ENCODE results near the gene RBBP5. TPM values are rescaled to one million over a fixed set of nuclear protein-coding genes. Genes with fewer than 3 reads are reported as not detected.
"Not testable (repeated sequence)": the region's sequence is repeated elsewhere in the genome, so short reads cannot be mapped to it uniquely, and the experiment has no call there.

Gene RBBP5
- 23.2 TPM for total RNA-seq

DNA sequence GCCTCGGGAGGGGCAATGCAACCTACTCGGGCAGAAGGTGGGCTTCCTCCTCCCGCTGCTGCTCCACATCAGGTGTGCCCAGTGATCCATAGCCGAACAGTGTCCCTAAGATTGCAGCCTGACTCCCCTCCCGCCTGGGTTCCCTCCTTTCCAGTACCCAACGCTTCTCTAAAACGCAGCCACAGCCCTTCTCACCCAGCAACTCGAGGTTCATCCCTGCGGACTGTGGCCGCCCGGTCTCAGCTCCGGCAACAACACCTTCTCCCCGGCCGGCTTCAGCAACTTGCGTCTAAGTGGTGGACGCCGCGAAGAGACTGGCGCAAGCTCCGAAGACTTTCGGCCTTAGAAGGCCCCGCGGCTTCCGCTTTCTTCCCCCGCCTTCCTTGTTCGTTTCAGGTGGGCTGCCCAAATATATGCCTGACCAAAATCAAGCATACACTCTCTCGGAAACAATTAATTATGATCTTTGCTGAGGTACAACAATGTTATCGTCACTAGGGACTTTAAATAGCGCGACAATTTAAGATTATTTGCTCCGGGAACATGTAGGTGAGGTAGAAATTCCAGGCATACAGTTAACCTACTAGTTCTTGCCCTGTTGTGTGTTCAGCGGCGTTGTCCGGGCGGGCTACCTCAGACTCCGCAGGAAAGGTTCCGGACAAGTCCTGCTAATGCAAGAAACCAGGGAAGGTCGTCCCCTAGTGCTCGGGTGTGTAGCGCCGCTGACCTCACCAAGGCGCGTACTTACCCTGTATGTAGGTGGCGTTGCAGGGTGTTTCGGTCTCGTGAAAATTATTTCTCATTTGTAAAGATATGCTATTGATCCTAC lies at the start of gene RBBP5:
TSS of gene RBBP5 (minus strand) at position 319 of the 829 bp plus-strand sequence. CDS start at position 214, 105 bp downstream.
- DNase-seq (ENCODE audit: low spot score in 2 of 2) (peak; percentile 56 to 77), FAIRE-seq (no peak)

DNA sequence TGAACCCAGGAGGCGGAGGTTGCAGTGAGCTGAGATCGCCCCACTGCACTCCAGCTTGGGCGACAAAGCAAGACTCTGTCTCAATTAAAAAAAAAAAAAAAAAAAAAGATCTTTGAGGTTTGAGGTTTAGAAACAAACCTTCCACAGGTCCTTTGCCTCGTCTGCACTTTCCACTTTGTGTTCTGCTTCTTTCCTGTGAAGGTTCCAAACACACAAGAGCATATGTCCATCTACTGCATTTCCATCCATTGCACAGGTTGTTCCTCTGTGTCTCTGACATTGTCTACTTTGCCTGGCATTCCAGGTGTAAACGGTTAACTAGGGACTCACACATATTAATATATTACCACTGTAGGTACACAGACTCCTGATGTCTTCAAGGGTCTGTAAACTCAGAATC lies 49.6 kb upstream of the RBBP5 start:
- DNase-seq (ENCODE audit: low spot score in 2 of 2) = no peak
- no peak for FAIRE-seq

GRCh38 chr1:205170532-205171269 lies 48.9 kb upstream of the RBBP5 start:
- FAIRE-seq (no peak), DNase-seq (ENCODE audit: low spot score in 2 of 2) (no peak)

GRCh38 chr1:205169248-205169647 lies 47.5 kb upstream of the RBBP5 start:
- FAIRE-seq (no peak), DNase-seq (ENCODE audit: low spot score in 2 of 2) (no peak)

DNA sequence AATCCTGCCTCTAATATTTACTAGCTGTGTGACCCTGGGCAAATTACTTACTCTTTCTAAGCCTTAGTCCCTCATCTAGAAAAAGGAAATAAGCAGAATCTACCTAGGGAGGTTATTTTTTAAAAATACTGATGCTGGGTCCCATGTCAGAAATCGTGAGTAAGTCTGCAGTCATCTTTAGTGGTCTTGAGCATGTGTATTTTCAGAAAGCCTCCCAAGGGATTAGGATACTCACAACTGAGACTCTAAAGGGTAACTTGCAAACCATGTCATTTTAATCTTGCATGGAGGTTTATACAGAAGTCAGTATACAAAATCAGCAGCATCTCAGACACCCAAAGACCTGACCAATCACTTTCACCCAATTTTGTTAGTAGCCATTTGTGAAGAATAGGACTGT lies 46.5 kb upstream of the RBBP5 start:
- DNase-seq (ENCODE audit: low spot score in 2 of 2) (no peak), FAIRE-seq (no peak)

DNA sequence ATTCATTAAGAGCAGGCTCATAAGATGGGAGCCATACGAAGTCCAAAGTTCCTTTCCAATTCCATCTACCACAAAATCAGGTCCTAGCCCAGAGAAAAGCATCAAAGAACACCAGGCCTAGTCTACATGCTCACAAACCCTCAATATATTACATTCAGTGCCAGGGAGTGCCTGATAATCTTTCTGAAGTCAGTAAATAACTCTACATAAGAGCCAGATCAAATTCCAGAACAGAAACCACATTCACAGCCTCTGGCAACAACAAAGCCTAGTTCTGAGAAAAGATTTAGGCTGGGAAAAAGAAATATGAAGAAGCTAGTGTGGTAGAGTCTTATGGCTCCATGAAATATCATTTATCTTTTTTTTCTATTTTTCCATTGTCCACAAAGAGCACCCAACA lies 40.5 kb upstream of the RBBP5 start:
- FAIRE-seq (no peak), DNase-seq (ENCODE audit: low spot score in 2 of 2) (no peak)

DNA sequence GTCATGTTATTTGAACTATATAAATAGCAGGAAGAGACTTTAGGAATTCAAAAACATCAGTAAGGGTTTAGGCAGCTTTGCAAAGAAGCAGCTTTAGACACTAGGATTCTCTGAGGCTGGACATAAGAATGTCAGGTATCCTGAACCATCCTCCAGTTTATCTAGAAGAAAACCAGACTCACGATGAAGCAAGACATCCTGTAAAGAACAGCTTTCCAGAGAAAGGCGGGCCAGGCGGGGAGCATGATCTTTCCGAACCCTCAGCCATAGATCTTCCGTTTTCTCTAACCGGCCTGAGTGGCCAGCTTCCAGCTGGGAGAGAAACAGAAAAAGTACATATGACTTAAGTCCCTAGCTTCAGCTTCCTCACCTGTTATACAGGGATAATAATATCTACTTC lies 39.3 kb upstream of the RBBP5 start:
- DNase-seq (ENCODE audit: low spot score in 2 of 2) = no peak
- no peak for FAIRE-seq

DNA sequence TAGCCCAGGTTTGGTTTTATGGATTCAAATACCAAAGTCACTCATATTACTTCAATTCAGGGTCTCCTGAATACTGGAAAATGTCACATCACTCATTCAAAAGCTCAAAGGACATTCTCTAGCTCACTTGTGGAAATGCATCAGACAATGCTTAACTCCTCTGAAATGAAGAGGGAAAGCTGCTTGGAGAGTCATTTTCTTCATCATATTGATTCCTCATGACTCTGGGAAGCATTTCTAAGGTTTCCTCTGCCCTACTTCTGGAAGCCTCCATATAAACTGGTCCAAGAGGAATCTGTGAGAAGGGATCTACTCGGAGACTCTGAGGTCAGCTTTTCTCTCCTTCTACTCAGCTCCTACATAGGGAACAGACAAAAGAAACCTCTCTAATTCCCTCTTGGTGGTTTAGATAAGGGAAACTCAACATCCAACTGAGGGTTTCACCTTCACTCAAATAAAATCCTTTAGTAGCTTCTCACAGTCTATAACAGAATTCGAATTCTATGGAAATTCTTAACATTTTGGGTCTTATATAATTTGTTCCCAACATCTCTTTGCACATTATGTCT lies 36.4 kb upstream of the RBBP5 start:
- FAIRE-seq (no peak), DNase-seq (ENCODE audit: low spot score in 2 of 2) (no peak)

DNA sequence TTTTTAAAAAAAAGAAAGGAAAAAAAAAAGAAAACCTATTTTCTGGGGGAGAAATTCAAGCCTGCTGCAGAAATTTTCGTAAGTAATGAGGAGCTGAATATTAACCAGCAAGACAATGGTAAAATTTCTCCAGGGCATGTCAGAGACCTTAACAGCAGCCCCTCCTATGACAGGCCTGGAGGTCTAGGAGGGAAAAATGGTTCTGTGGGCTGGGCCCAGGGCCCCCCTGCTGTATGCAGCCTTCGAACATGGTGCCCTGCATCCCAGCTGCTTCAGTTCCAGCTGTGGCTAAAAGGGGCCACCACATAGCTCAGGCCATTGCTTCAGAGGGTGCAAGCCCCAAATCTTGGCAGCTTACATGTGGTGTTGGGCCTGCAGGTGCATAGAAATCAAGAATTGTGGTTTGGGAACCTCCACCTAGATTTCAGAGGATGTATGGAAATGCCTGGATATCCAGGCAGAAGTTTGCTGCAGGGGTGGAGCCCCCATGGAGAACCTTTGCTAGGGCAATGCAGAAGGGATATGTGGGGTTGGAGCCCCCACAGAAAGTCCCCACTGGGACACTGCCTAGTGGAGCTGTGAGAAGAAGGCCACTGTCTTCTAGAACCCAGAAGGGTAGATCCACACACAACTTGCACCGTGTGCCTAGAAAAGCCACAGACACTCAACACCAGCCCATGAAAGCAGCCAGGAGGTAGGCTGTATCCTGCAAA lies 34.0 kb upstream of the RBBP5 start:
- not testable (repeated sequence) for FAIRE-seq

GRCh38 chr1:205152505-205152904 lies 30.7 kb upstream of the RBBP5 start:
- no peak for DNase-seq (ENCODE audit: low spot score in 2 of 2)
- no peak for FAIRE-seq

More for the DNA sequence above, 34.0 kb upstream of the RBBP5 start:
- DNase-seq (ENCODE audit: low spot score in 2 of 2) = not testable (repeated sequence)

DNA sequence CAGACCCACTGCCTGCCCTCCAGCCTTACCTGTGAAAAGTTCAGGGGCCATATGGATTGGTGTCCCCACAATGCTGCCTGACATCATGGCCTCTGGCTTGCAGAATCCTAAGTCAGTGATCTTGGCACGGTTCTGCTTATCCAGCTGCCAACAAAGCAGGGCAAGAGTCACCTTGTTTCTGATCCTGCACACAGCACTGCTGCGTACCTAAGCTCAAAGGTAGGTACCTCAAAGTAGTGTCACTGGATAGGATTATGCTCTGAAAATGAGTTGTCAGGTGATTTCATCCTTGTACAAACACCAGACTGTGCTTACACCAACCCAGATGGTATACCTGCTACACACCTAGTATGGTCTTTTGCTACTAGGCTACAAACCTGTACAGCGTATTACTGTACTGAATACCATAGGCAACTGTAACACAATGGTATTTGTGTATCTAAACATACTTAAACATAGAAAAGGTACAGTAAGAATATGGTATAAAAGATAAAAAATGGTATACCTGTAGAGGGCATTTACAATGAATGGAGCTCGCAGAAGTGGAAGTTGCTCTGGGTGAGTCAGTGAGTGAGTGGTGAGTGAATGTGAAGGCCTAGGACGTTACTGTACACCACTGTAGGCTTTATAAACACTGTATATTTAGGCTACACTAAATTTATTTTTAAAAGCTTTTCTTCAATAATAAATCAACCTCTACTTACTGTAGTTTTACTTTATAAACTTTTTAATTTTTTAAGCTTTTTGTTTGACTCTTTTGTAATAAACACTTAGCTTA lies 29.1 kb upstream of the RBBP5 start:
- FAIRE-seq (no peak), DNase-seq (ENCODE audit: low spot score in 2 of 2) (no peak)

DNA sequence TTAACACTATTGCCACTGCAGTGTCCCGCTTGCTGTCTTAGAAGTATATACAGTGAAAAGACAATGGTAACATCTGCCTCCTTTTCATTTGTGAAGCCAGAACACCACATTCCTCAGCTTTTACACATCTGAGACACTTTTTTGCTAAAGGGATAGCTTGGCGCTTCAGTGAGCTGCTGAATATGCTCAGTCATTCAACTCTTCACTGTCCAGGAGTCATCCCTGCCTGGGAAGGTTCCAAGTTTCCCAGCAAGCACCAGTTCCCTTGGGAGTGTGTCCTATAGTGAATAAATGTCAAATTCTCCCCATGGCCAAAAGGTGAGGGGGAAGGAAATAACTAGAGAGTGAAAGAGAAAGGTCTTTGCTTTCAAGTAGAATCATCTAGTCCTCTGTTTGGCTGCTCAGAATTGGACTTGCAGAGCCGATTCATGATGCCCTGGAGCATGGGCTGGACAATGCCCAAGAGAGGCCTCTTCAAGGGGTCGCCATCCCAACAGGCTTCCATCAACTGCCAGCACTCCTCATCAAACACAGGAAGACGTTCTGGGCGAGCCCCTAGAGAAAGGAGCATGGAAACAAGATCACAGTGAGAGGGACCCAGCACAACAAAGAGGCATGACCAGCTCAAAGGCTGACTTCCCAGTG lies 25.5 kb upstream of the RBBP5 start:
- FAIRE-seq (no peak), DNase-seq (ENCODE audit: low spot score in 2 of 2) (no peak)

- DNase-seq (ENCODE audit: low spot score in 2 of 2) (no peak), FAIRE-seq (no peak)
These were observed 23.0 kb upstream of the RBBP5 start for GRCh38 chr1:205144751-205145150.

DNA sequence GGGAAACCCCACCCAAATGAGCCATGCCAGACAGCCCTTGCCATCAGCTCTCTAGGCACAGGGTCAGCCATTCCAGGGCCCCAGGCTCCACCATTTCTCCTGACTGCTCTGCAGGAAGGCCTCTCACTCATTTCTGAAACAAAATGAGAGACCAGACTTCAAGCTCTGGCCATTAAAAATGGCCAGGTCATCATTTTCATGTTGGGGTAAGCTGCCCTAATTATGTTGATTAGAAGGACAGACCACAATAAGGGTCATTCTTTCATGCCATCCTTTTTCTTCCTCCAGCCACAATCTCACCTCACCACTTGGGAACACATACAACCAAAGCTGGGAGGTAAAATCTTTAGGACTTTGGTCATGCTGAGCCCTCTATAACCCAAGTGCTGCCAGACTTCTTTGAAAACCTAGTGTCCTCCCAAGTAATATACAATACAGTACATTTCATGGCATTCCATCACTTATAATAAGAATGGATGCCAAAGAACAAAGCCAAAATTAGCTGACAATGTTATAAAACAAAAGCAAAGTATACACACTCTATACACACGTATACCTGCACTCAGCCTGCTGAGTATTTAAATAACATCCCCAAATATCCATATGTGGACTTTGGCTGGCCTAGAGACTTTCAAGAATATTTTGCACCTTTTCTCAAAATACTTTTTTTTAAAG lies 22.4 kb upstream of the RBBP5 start:
- FAIRE-seq = no peak
- no peak for DNase-seq (ENCODE audit: low spot score in 2 of 2)

DNA sequence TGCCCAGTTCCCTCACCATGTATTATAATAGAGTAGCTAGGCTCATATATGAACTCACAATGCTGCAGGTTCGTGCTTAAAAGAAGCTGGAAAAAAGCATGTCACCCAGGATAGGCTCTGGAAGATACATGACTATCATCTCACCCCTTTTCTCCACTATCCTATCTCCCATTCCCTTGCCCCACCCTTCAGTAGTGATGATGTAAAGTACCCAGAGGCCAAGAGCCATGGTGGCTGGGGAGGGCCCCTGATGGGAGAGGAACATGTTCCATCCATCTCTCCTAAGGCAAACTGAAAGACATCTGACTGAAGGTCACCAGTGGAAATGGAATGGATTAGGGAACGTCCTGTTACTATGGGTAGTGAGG lies 20.3 kb upstream of the RBBP5 start:
- no peak for FAIRE-seq
- no peak for DNase-seq (ENCODE audit: low spot score in 2 of 2)

GRCh38 chr1:205141236-205142101 lies 19.7 kb upstream of the RBBP5 start:
- DNase-seq (ENCODE audit: low spot score in 2 of 2) (peak; percentile 31 to 55), FAIRE-seq (no peak)

DNA sequence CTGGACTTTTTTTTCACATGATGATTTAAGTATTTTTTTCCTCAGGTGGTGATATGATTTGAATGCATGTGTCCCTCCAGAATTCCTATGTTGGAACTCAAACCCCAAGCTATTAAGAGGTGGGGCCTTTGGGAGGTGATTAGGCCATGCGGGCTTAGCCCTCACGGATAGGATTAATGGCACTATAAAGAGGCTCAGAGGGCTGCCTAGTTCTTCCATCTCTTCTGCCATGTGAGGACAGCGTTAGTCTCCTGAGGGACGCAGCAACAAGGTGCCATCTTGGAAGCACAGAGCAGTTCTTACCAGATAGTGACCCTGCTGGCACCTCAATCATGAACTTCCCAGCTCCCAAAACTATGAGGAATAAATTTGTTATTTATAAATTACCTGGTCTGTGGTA lies 18.3 kb upstream of the RBBP5 start:
- FAIRE-seq (no peak), DNase-seq (ENCODE audit: low spot score in 2 of 2) (no peak)

- FAIRE-seq (no peak), DNase-seq (ENCODE audit: low spot score in 2 of 2) (no peak)
These were observed 16.1 kb upstream of the RBBP5 start for GRCh38 chr1:205137901-205138300.
